Osteocyte (in vitro differentiated cells): ENCODE results near the gene EDN2. TPM values are rescaled to one million over a fixed set of nuclear protein-coding genes. Genes with fewer than 3 reads are reported as not detected.

Experiments used
- DNase-seq: peaks from one replicate; pipeline ENCODE4 v3.0.0; 2021; ENCODE audit warnings: mixed read lengths; ENCODE audit not compliant: unreplicated experiment; ENCODE audit errors: extremely low spot score
- H3K27ac Mint-ChIP-seq: one replicate; pipeline ENCODE4 v1.8.0; 2021; ENCODE audit warnings: mild to moderate bottlenecking, mixed read lengths; ENCODE audit not compliant: unreplicated experiment
- H3K27me3 Mint-ChIP-seq: one replicate; pipeline ENCODE4 v1.8.0; 2021; ENCODE audit warnings: mixed read lengths; ENCODE audit not compliant: unreplicated experiment
- H3K36me3 Mint-ChIP-seq: one replicate; pipeline ENCODE4 v1.8.0; 2021; ENCODE audit warnings: mixed read lengths; ENCODE audit not compliant: unreplicated experiment
- H3K4me1 Mint-ChIP-seq: one replicate; pipeline ENCODE4 v1.8.0; 2021; ENCODE audit warnings: mixed read lengths; ENCODE audit not compliant: unreplicated experiment
- H3K4me3 Mint-ChIP-seq: one replicate; pipeline ENCODE4 v1.8.0; 2021; ENCODE audit warnings: mild to moderate bottlenecking, moderate library complexity, mixed read lengths; ENCODE audit not compliant: unreplicated experiment
- H3K9me3 Mint-ChIP-seq: one replicate; pipeline ENCODE4 v1.8.0; 2021; ENCODE audit warnings: mixed read lengths; ENCODE audit not compliant: unreplicated experiment
- CTCF ChIP-seq: fragments of 200-600 bp; sonication (generic); IDR thresholded peaks from 2 replicates; pipeline ENCODE4 v1.5.0; 2021; ENCODE audit warnings: antibody characterized with exemption, mild to moderate bottlenecking, moderate library complexity
- total RNA-seq: library from RNA; stranded (reverse); gene quantifications from 2 replicates; pipeline ENCODE4 v1.2.1, GENCODE V29; 2021

Gene EDN2
- total RNA-seq, 1 donor from 2014 or later, result not detected

DNA sequence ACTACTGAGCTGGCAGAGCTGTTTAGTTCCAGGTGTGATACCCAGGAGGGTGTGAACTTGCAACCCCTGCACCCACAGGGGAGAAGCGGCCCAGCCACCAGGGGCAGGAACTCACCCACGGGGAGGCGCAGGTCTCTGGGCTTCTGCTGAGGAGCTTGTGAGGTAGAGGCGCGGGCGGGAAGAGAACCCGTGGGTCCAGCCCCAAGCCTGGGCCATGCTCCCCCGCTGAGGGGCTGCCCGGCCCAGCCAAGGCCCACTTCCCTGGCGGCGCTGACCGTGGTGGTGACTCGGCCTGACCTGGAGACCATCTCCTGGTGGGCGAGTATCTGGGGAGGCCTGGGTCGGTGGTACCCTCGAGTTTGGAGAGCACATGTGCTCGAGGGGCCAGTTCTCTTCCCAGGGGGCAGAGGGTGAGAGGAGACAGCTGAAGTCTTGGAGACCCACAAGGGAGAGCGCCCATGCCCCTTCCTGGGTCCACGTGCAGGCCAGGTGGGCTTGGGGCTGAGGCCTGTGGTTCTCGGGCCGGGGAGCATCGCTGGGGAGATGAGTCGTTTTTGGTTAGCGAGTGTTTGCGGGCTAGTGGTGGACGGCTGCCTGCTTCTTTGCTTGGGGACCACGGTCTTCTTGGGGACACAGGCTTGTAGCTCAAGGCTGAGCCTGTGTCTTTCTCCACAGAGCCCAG, 28.4 kb upstream of the EDN2 start:
- Mint-ChIP-seq H3K36me3 (no peaks in the 10 kb centered on the region), H3K4me3 (no peak overlapping the region), H3K9me3 (no peaks in the 10 kb centered on the region), H3K27me3 (no peaks in the 10 kb centered on the region), H3K27ac (no peak overlapping the region), H3K4me1 (peaks cover 28% of the 10 kb centered on the region)
- no peak for TF ChIP-seq CTCF
- no peak for DNase-seq

DNA sequence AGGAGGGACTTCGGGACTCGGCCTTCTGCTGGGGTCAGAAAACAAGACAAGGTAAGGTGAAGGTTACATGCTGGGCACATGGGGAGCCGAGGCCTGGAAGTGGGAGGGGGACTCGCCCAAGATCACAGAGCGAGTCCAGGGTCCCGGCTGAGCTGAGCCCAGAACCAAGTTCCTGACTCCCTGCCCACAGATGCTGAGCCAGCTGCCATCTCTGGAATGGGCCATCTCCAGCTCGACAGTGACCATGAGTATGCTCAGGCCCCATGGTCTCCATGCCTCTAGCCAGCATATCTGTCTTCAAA, 26.7 kb upstream of the EDN2 start:
- Mint-ChIP-seq H3K4me3 (no peak overlapping the region), H3K27me3 (no peaks in the 10 kb centered on the region), H3K36me3 (no peaks in the 10 kb centered on the region), H3K9me3 (no peaks in the 10 kb centered on the region), H3K27ac (no peak overlapping the region), H3K4me1 (peaks cover 18% of the 10 kb centered on the region)
- no peak for DNase-seq
- TF ChIP-seq CTCF, result no peak

- no peaks in the 10 kb centered on the region for H3K9me3 Mint-ChIP-seq
- no peaks in the 10 kb centered on the region for H3K36me3 Mint-ChIP-seq
- H3K27ac Mint-ChIP-seq, result no peak overlapping the region
- no peak overlapping the region for H3K4me3 Mint-ChIP-seq
- H3K27me3 Mint-ChIP-seq, result no peaks in the 10 kb centered on the region
- DNase-seq, result no peak
- TF ChIP-seq CTCF, result no peak
- H3K4me1 Mint-ChIP-seq, result peaks cover 13% of the 10 kb centered on the region
Measured at GRCh38 chr1:41510531-41511238, 26.2 kb upstream of the EDN2 start.

DNA sequence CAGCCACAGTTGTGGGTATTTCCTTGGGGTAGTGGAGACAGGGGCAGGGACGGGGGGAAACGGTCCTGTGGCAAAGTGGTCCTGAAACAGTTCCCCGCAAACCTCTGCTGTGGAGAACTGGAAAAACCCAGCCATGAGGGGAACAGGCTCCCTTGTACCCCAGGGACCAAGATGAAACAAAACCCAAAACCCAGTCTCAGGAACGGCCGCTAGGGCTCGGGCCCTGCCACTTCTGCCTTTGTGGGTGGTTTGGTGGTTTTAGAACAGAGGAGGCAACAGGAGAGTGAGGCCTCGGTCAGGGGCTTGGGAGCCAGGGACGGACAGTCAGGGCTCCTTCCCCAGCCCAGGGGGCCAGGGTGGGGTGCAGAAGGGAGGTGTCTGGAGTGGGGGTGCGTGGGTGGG, 24.8 kb upstream of the EDN2 start:
- H3K4me3 Mint-ChIP-seq, result no peak overlapping the region
- DNase-seq, result no peak
- no peaks in the 10 kb centered on the region for H3K9me3 Mint-ChIP-seq
- no peak overlapping the region for H3K27ac Mint-ChIP-seq
- peaks cover 6% of the 10 kb centered on the region for H3K4me1 Mint-ChIP-seq
- no peak for TF ChIP-seq CTCF
- no peaks in the 10 kb centered on the region for H3K27me3 Mint-ChIP-seq
- H3K36me3 Mint-ChIP-seq, result no peaks in the 10 kb centered on the region

DNA sequence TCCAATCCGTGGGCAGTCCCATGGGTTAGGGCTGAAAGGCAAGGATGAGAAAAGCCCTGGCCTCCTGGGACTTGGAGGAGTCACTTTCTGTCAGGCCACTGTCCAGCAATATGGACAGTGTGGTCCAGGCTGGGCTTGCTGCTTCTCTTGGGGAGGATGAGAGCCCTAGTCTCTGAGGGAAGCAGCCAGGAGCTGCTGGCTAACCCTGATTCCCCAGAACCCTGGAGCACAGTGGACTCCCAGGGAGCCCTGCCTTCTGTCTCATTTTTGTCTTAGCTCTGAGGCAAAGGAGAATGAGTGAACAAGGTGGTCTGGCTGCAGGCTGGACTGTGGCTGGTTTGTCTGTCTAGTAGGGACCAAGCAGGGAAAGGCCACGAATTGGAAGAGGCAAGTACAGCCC, 23.8 kb upstream of the EDN2 start:
- no peak for DNase-seq
- Mint-ChIP-seq H3K36me3 (no peaks in the 10 kb centered on the region), H3K27ac (no peak overlapping the region), H3K4me3 (no peak overlapping the region), H3K27me3 (no peaks in the 10 kb centered on the region), H3K4me1 (peaks cover 15% of the 10 kb centered on the region), H3K9me3 (no peaks in the 10 kb centered on the region)
- no peak for TF ChIP-seq CTCF
